Caco-2 (cell line): Measurements from ENCODE around the gene DCXR. TPM values are rescaled to one million over a fixed set of nuclear protein-coding genes. Genes with fewer than 3 reads are reported as not detected.

ENCODE experiments used
- BruUV-seq: library from RNA; stranded (reverse); fragments of 400-500 nt; replicated peaks from 2 replicates; lab custom pipeline; 2021; lab: Mats Ljungman, UMichigan
- CTCF ChIA-PET: fragments of 300-600 bp; sonication (Branson Sonifier 250); formaldehyde crosslinking; loops from one replicate; lab custom pipeline; 2022; ENCODE audit warnings: antibody characterized with exemption; lab: Charles Lee
- POLR2A ChIA-PET: fragments of 300-600 bp; sonication (Branson Sonifier 250); formaldehyde crosslinking; loops from one replicate; lab custom pipeline; 2022; ENCODE audit warnings: antibody characterized with exemption; lab: Charles Lee
- DNase-seq, 2 experiments: peaks; one replicate each; pipeline versions ENCODE4 v3.0.0 to v3.0.0-alpha.2; 2020 to 2022
- H3K27me3 ChIP-seq: replicated peaks from 2 replicates; pipeline ENCODE4 v1.6.0; 2011; ENCODE audit warnings: low read length; ENCODE audit not compliant: control insufficient read depth, insufficient read depth
- H3K36me3 ChIP-seq: 2 replicates; pipeline ENCODE4 v1.5.1; 2011; ENCODE audit warnings: low read length; ENCODE audit not compliant: control insufficient read depth, insufficient read depth
- H3K4me1 ChIP-seq: fragments of 250-450 bp; sonication (Bioruptor Pico); 2 replicates; pipeline ENCODE4 v1.5.1; 2020; ENCODE audit warnings: mild to moderate bottlenecking
- H3K4me3 ChIP-seq: 2 replicates; pipeline ENCODE4 v1.5.1; 2011; ENCODE audit warnings: low read depth, mild to moderate bottlenecking, control low read depth, low read length
- H3K9me3 ChIP-seq: fragments of 250-450 bp; sonication (Bioruptor Pico); 2 replicates; pipeline ENCODE4 v1.5.1; 2020; ENCODE audit warnings: mild to moderate bottlenecking, moderate library complexity
- H3K27ac Mint-ChIP-seq: one replicate; pipeline ENCODE4 v1.8.0; 2022; ENCODE audit warnings: mixed read lengths; ENCODE audit not compliant: unreplicated experiment
- H3K27me3 Mint-ChIP-seq: one replicate; pipeline ENCODE4 v1.8.0; 2022; ENCODE audit warnings: mixed read lengths; ENCODE audit not compliant: insufficient read depth, unreplicated experiment
- H3K36me3 Mint-ChIP-seq: one replicate; pipeline ENCODE4 v1.8.0; 2022; ENCODE audit warnings: mild to moderate bottlenecking, mixed read lengths; ENCODE audit not compliant: insufficient read depth, unreplicated experiment
- H3K4me1 Mint-ChIP-seq: one replicate; pipeline ENCODE4 v1.8.0; 2022; ENCODE audit warnings: low read depth, mixed read lengths; ENCODE audit not compliant: unreplicated experiment
- H3K4me3 Mint-ChIP-seq: one replicate; pipeline ENCODE4 v1.8.0; 2022; ENCODE audit warnings: mild to moderate bottlenecking, moderate library complexity, mixed read lengths; ENCODE audit not compliant: unreplicated experiment
- H3K9me3 Mint-ChIP-seq: one replicate; pipeline ENCODE4 v1.8.0; 2022; ENCODE audit warnings: mixed read lengths; ENCODE audit not compliant: unreplicated experiment
- intact Hi-C: fragments of 100-400 bp; cut with micrococcal nuclease; formaldehyde crosslinking; loops from one replicate; pipeline ENCODE4 v1.10.0; 2022; ENCODE audit not compliant: unreplicated experiment
- total RNA-seq: library from RNA; stranded (reverse); gene quantifications from 2 replicates; pipeline ENCODE4 v1.2.3, GENCODE V29; 2022
- TF ChIP-seq, protein P1 (sequence below), 2 experiments: fragments of 200-600 bp in 1 of 2; IDR thresholded peaks; 1 replicate in 1 of 2; 2 replicates in 1 of 2; pipeline versions ENCODE4 v1.5.1 to v1.8.0; 2011 to 2022; ENCODE audit warnings: antibody characterized with exemption in 1 of 2, control low read depth in 1 of 2, inconsistent platforms in 1 of 2, low read depth in 1 of 2, low read length in 1 of 2, mild to moderate bottlenecking in 1 of 2, moderate library complexity in 1 of 2; ENCODE audit not compliant: insufficient read depth in 1 of 2, severe bottlenecking in 1 of 2, unreplicated experiment in 1 of 2

Gene DCXR
- total RNA-seq, 1 experiment from 2014 or later, result 197 TPM

DNA sequence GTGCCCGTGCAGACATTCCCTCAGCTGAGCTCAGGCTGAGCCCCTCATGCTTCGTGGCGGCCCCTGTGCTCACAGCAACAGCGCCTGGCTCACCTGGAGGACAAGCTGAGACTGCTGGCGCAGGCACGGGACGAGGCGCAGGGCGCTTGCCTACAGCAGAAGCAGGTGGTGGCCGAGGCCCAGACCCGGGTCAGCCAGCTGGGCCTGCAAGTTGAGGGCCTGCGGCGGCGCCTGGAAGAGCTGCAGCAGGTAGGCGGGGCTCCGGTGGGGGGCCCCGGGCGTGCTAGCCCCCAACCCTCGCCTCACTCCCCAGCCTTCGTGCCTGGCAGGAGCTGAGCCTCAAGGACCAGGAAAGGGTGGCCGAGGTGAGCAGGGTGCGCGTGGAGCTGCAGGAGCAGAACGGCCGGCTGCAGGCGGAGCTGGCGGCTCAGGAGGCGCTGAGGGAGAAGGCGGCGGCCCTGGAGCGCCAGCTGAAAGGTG lies 7.5 kb downstream of the DCXR start:
- Mint-ChIP-seq H3K27ac (peak overlapping the region; percentile 80), H3K36me3 (peaks cover 34% of the 10 kb centered on the region), H3K27me3 (no peaks in the 10 kb centered on the region), H3K4me1 (peaks cover 14% of the 10 kb centered on the region), H3K4me3 (peak overlapping the region; percentile 85), H3K9me3 (no peaks in the 10 kb centered on the region)
- Histone ChIP-seq H3K9me3 (no peaks in the 10 kb centered on the region), H3K27me3 (no peaks in the 10 kb centered on the region), H3K4me1 (peaks cover 14% of the 10 kb centered on the region), H3K4me3 (peak overlapping the region; percentile 64), H3K36me3 (peaks cover 2% of the 10 kb centered on the region; the same call in 1 of the 2 replicates)
- ChIA-PET CTCF (interaction anchor here (0.8 to 2.7 kb wide), 18 partner anchors 9 to 206 kb away, joined by 3 to 36 read pairs (median 4); partner anchors contain the start of genes CENPX and LRRC45), POLR2A (interaction anchor here (0.6 to 2.2 kb wide), 5 partner anchors 35 to 346 kb away, joined by 3 to 8 read pairs (median 4); partner anchors contain the start of genes ARL16, FASN, HGS and MCRIP1)
- BruUV-seq, result no TSS peak
- no peak for DNase-seq
- TF ChIP-seq, protein P1, sequence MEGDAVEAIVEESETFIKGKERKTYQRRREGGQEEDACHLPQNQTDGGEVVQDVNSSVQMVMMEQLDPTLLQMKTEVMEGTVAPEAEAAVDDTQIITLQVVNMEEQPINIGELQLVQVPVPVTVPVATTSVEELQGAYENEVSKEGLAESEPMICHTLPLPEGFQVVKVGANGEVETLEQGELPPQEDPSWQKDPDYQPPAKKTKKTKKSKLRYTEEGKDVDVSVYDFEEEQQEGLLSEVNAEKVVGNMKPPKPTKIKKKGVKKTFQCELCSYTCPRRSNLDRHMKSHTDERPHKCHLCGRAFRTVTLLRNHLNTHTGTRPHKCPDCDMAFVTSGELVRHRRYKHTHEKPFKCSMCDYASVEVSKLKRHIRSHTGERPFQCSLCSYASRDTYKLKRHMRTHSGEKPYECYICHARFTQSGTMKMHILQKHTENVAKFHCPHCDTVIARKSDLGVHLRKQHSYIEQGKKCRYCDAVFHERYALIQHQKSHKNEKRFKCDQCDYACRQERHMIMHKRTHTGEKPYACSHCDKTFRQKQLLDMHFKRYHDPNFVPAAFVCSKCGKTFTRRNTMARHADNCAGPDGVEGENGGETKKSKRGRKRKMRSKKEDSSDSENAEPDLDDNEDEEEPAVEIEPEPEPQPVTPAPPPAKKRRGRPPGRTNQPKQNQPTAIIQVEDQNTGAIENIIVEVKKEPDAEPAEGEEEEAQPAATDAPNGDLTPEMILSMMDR (IDR thresholded peaks at IDR 0.05; ENCODE audit: insufficient read depth in 1 of 2, low read depth in 1 of 2, low read length in 1 of 2, severe bottlenecking in 1 of 2, unreplicated experiment in 1 of 2), result no peak
- intact Hi-C loops, result loop anchor here (1.0 kb wide), 1 partner anchor 124 kb away; no protein-coding TSS in a partner anchor

DNA sequence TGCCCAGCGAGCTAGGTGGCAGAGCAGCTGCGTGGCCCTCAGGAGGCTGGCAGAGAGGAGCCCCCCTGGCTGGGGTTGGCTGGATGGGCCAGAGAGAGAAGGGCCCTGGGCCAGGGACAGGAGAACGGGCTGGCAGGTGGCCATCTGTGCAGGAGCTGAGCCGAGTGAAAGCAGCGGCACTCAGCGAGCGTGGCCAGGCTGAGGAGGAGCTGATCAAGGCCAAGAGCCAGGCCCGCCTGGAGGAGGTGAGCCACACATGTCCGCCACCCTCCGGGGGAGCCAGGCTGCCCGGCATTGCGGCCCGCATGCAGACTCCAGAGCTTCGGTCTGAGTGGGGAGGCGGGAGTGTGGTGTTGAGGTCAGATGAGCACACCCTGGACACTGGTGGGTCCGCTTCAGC lies 8.1 kb downstream of the DCXR start:
- intact Hi-C loops, result no loop called here
- CTCF ChIA-PET, result interaction anchor here (1.2 to 2.7 kb wide), 3 partner anchors 8 to 75 kb away, joined by 3 to 36 read pairs (median 17); partner anchors contain the start of genes CENPX and LRRC45
- DNase-seq, result no peak
- BruUV-seq, result no TSS peak
- POLR2A ChIA-PET, result no interaction called here
- Mint-ChIP-seq H3K36me3 (peaks cover 35% of the 10 kb centered on the region), H3K4me3 (peak overlapping the region; percentile 85), H3K4me1 (peaks cover 12% of the 10 kb centered on the region), H3K27me3 (no peaks in the 10 kb centered on the region), H3K27ac (peak overlapping the region; percentile 26), H3K9me3 (no peaks in the 10 kb centered on the region)
- no peaks in the 10 kb centered on the region for H3K9me3 ChIP-seq
- H3K4me3 ChIP-seq, result no peak overlapping the region
- H3K27me3 ChIP-seq, result no peaks in the 10 kb centered on the region
- peaks cover 17% of the 10 kb centered on the region for H3K4me1 ChIP-seq
- H3K36me3 ChIP-seq, result peaks cover 2% of the 10 kb centered on the region; the same call in 1 of the 2 replicates
- TF ChIP-seq, protein P1 (IDR thresholded peaks at IDR 0.05; ENCODE audit: insufficient read depth in 1 of 2, low read depth in 1 of 2, low read length in 1 of 2, severe bottlenecking in 1 of 2, unreplicated experiment in 1 of 2), result no peak

DNA sequence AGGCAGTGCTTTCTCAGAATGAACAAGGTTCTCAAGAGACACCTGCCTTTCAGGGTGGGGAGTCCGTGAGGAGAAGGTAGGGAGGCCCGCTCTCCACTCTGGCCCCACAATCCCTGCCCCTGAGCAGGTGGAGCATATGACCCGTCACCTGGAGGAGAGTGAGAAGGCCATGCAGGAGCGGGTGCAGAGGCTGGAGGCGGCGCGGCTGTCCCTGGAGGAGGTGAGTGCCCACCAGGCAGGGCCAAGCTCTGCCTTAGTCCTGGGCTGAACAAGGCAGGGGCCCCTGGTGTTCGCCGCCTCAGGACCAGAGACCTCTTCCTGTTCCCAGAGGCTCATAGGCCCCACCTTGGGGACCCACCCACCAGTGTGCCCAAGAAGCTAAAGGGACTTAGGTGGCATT lies 8.5 kb downstream of the DCXR start:
- CTCF ChIA-PET, result no interaction called here

More for the DNA sequence above, 8.5 kb downstream of the DCXR start:
- Mint-ChIP-seq H3K4me3 (peak overlapping the region; percentile 85), H3K9me3 (no peaks in the 10 kb centered on the region), H3K4me1 (peaks cover 12% of the 10 kb centered on the region), H3K27ac (no peak overlapping the region), H3K27me3 (no peaks in the 10 kb centered on the region), H3K36me3 (peaks cover 40% of the 10 kb centered on the region)
- POLR2A ChIA-PET, result no interaction called here
- BruUV-seq, result no TSS peak
- intact Hi-C loops, result no loop called here
- TF ChIP-seq, protein P1 (IDR thresholded peaks at IDR 0.05; ENCODE audit: insufficient read depth in 1 of 2, low read depth in 1 of 2, low read length in 1 of 2, severe bottlenecking in 1 of 2, unreplicated experiment in 1 of 2), result no peak
- no peak overlapping the region for H3K4me3 ChIP-seq
- H3K27me3 ChIP-seq, result no peaks in the 10 kb centered on the region
- no peak for DNase-seq
- H3K9me3 ChIP-seq, result no peaks in the 10 kb centered on the region
- peaks cover 2% of the 10 kb centered on the region; the same call in 1 of the 2 replicates for H3K36me3 ChIP-seq
- H3K4me1 ChIP-seq, result peaks cover 21% of the 10 kb centered on the region
